Measurements from ENCODE around the gene GPR55.

Gene GPR55

GRCh38 chr2:230874876-230875275, 50.2 kb downstream of the GPR55 start:
- Mint-ChIP-seq H3K36me3 (peaks cover 5% of the 10 kb centered on the region), H3K27me3 (no peaks in the 10 kb centered on the region), H3K4me1 (peaks cover 53% of the 10 kb centered on the region), H3K9me3 (no peaks in the 10 kb centered on the region), H3K4me3 (peak overlapping the region; percentile 70), H3K27ac (peak overlapping the region; percentile 90)
- DNase-seq (ENCODE audit: low spot score in 2 of 2) (no peak), ATAC-seq (ENCODE audit: low read depth) (no peak)

DNA sequence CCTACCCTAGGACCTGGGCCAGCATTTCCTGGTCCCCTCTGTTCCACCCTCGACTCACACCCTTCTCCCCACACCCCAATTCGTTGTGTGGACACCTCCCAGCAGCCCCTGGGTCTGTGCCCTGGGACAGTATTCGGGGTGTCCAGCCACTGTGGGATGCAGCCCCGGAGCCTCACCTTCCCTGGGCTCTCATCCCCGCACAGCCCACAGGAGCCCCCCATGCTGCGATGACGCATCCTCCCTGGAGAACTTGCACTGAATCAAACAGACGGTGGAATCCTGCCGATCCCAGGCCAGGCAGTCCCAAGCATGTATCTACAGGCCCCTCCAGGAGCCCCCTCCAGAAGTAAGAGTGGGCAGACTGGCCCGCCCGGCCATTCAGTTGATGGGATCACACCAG, 50.6 kb downstream of the GPR55 start:
- Mint-ChIP-seq H3K27me3 (no peaks in the 10 kb centered on the region), H3K36me3 (peaks cover 5% of the 10 kb centered on the region), H3K4me1 (peaks cover 53% of the 10 kb centered on the region), H3K27ac (peak overlapping the region; percentile 90), H3K4me3 (peak overlapping the region; percentile 70), H3K9me3 (no peaks in the 10 kb centered on the region)
- ATAC-seq (ENCODE audit: low read depth) (no peak), DNase-seq (ENCODE audit: low spot score in 2 of 2) (no peak)

- Mint-ChIP-seq H3K4me3 (peak overlapping the region; percentile 70), H3K36me3 (peaks cover 6% of the 10 kb centered on the region), H3K4me1 (peaks cover 51% of the 10 kb centered on the region), H3K9me3 (no peaks in the 10 kb centered on the region), H3K27ac (peak overlapping the region; percentile 90), H3K27me3 (no peaks in the 10 kb centered on the region)
- ATAC-seq (ENCODE audit: low read depth) (peak; percentile 72), DNase-seq (ENCODE audit: low spot score in 2 of 2) (peak; percentile 75 to 79)
These were observed 51.2 kb downstream of the GPR55 start for GRCh38 chr2:230873661-230874401.

- H3K36me3 Mint-ChIP-seq: peaks cover 7% of the 10 kb centered on the region
- peaks cover 54% of the 10 kb centered on the region for H3K4me1 Mint-ChIP-seq
- DNase-seq (ENCODE audit: low spot score in 2 of 2): peak; percentile 50 to 66
- H3K27me3 Mint-ChIP-seq: no peaks in the 10 kb centered on the region
- H3K9me3 Mint-ChIP-seq: no peaks in the 10 kb centered on the region
- ATAC-seq (ENCODE audit: low read depth): peak; percentile 69
- H3K4me3 Mint-ChIP-seq: peak overlapping the region; percentile 70
- H3K27ac Mint-ChIP-seq: peak overlapping the region; percentile 90
These were observed 51.9 kb downstream of the GPR55 start for GRCh38 chr2:230872968-230873660.

GRCh38 chr2:230872151-230872967, 52.7 kb downstream of the GPR55 start:
- no peak for ATAC-seq (ENCODE audit: low read depth)
- H3K9me3 Mint-ChIP-seq: no peaks in the 10 kb centered on the region
- H3K36me3 Mint-ChIP-seq: peaks cover 7% of the 10 kb centered on the region
- no peak for DNase-seq (ENCODE audit: low spot score in 2 of 2)
- peak overlapping the region; percentile 90 for H3K27ac Mint-ChIP-seq
- peak overlapping the region; percentile 70 for H3K4me3 Mint-ChIP-seq
- H3K4me1 Mint-ChIP-seq: peaks cover 46% of the 10 kb centered on the region
- no peaks in the 10 kb centered on the region for H3K27me3 Mint-ChIP-seq

- H3K4me1 Mint-ChIP-seq: peaks cover 46% of the 10 kb centered on the region
- DNase-seq (ENCODE audit: low spot score in 2 of 2) (no peak), ATAC-seq (ENCODE audit: low read depth) (no peak)
- peak overlapping the region; percentile 90 for H3K27ac Mint-ChIP-seq
- H3K9me3 Mint-ChIP-seq: no peaks in the 10 kb centered on the region
- H3K36me3 Mint-ChIP-seq: peaks cover 5% of the 10 kb centered on the region
- no peak overlapping the region for H3K4me3 Mint-ChIP-seq
- no peaks in the 10 kb centered on the region for H3K27me3 Mint-ChIP-seq
These were observed 53.5 kb downstream of the GPR55 start for GRCh38 chr2:230871361-230872150.

DNA sequence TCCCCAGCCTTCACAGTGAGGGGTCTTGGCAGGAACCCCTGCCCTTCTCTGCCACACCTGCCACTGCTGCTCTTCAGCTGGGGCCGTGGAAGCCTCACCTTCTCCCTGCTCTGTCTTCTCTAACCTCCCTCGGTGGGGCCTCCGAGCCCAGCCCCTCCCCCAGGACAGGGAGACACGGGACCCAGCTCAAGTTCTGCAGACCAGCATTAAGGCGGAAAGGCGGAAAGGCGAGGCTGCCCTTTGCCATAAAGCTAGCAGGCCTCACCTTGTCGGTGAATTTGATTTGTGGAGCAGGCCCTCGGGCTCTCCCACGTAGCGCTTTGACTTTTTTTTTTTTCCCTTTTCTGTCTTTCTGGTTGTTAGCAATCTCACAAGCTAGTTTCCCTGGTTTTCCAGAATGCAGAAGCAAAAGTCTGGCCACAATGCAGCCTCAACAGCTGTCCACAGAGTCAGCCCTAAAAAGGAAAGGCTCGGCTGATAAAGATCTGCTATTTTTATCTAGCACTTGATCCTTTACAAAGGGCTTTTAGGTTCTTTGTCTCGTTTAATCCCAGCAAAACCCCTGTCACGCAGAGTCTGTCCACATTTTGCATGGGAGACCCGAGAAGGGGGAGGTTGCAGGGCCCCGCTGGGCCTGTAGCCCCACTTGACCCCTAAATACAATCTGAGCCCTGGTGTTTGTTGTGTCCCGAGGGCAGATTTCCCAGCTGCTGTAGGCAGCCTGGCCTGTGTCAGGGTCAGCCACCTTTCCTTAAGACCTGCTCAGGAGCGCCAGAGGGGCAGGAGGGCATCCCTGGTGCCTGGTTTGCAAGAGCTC, 54.3 kb downstream of the GPR55 start:
- no peak overlapping the region for H3K27ac Mint-ChIP-seq
- H3K4me3 Mint-ChIP-seq: no peak overlapping the region
- ATAC-seq (ENCODE audit: low read depth) (no peak), DNase-seq (ENCODE audit: low spot score in 2 of 2) (no peak)
- H3K4me1 Mint-ChIP-seq: peaks cover 50% of the 10 kb centered on the region
- no peaks in the 10 kb centered on the region for H3K27me3 Mint-ChIP-seq
- H3K9me3 Mint-ChIP-seq: no peaks in the 10 kb centered on the region
- H3K36me3 Mint-ChIP-seq: peaks cover 5% of the 10 kb centered on the region

- no peak for DNase-seq (ENCODE audit: low spot score in 2 of 2)
- ATAC-seq (ENCODE audit: low read depth): no peak
- Mint-ChIP-seq H3K27ac (no peak overlapping the region), H3K9me3 (no peaks in the 10 kb centered on the region), H3K36me3 (peaks cover 3% of the 10 kb centered on the region), H3K27me3 (no peaks in the 10 kb centered on the region), H3K4me3 (no peak overlapping the region), H3K4me1 (peaks cover 50% of the 10 kb centered on the region)
These were observed 55.0 kb downstream of the GPR55 start for GRCh38 chr2:230869914-230870543.

- H3K27ac Mint-ChIP-seq: peak overlapping the region; percentile 50
- peaks cover 3% of the 10 kb centered on the region for H3K36me3 Mint-ChIP-seq
- no peak overlapping the region for H3K4me3 Mint-ChIP-seq
- ATAC-seq (ENCODE audit: low read depth): no peak
- H3K9me3 Mint-ChIP-seq: no peaks in the 10 kb centered on the region
- no peak for DNase-seq (ENCODE audit: low spot score in 2 of 2)
- H3K27me3 Mint-ChIP-seq: no peaks in the 10 kb centered on the region
- peaks cover 49% of the 10 kb centered on the region for H3K4me1 Mint-ChIP-seq
These were observed 55.8 kb downstream of the GPR55 start for GRCh38 chr2:230868947-230869913.

DNA sequence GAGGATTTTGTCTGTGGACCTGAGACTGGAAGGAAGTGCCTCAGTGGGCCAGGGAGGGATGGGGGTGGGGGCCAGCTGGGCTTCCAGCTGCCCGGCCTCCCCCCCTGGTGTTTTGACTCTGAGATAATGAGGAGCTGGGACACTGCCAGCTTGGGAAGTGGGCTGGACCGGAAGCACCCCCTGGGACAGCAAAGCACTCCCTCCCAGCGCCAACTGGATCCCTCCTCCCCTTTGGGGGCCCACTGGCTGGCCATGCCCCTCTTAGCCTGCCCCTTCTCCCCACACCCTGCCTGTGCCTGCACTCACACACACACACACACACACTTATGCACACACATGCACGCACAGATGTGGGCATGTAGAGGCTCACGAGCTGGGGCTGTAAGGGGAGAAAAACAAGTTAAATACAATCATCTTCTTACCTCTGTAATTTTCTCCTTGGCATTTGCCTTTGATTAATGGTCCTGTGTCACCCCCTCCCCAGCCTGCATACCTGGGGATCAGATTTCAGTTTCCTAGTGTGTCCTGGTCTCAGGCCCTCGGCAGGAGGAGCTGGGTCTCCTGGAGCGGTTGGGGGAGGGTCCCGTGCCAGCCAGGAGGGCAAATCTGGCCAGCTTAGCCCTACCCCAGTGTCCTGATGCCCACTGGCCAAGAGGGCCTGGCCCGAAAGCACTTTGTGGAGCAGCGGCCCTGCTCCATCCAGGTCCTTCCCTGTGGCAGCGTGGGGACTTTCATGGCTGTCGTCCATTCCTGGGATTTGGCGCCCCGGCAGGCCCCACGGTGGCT, 56.7 kb downstream of the GPR55 start:
- H3K36me3 Mint-ChIP-seq: peaks cover 3% of the 10 kb centered on the region
- no peak overlapping the region for H3K4me3 Mint-ChIP-seq
- ATAC-seq (ENCODE audit: low read depth) (no peak), DNase-seq (ENCODE audit: low spot score in 2 of 2) (no peak)
- no peaks in the 10 kb centered on the region for H3K9me3 Mint-ChIP-seq
- peak overlapping the region; percentile 50 for H3K27ac Mint-ChIP-seq
- peaks cover 43% of the 10 kb centered on the region for H3K4me1 Mint-ChIP-seq
- no peaks in the 10 kb centered on the region for H3K27me3 Mint-ChIP-seq

DNA sequence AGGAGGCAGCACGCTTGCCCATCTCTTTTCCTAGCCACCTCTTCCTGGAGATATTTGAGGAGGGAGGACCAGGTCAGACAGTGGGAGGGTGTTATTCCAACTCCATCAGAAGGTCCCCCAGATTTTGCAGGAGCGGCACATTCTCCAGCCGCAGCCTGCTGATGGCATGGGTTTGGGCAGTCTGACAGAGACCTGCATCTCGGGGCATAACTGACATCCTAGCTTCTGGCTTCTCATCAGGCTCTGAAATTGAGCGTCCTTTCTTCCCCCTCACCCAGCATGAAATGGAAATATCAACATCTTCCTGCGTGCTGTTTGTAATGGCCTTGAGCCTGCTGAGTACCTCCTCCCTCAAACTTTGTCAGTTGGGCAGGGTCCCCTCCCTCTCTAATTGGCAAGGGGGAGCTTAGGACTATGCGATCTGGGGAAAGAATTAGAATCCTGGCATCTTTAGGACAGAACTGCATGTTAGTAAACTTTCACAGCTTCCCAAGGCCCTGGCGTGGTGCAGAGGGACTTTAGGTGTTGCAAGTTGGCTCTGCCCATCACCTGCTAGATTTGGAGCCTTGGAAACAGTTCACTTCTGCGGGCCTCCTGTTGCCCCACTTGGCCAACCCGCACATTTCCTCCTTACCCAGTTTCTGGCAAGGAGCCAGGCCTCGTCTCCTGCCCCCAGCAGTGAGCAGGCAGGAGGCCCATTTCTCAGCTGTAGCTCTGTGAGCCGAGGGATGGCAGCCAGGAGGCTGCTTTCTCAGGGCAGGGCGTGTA, 58.1 kb downstream of the GPR55 start:
- peak overlapping the region; percentile 50 for H3K4me3 Mint-ChIP-seq
- peak overlapping the region; percentile 31 for H3K27ac Mint-ChIP-seq
- DNase-seq (ENCODE audit: low spot score in 2 of 2) (peak; percentile 63 to 66), ATAC-seq (ENCODE audit: low read depth) (peak; percentile 61)
- no peaks in the 10 kb centered on the region for H3K9me3 Mint-ChIP-seq
- no peaks in the 10 kb centered on the region for H3K27me3 Mint-ChIP-seq
- H3K36me3 Mint-ChIP-seq: peaks cover 3% of the 10 kb centered on the region
- peaks cover 38% of the 10 kb centered on the region for H3K4me1 Mint-ChIP-seq
